Retina (tissue), 1 donor: ENCODE measurements around the gene NOL4L.

Experiments used
- DNase-seq: peaks from one replicate; pipeline ENCODE4 v3.0.0-alpha.2; 2016

NOL4L gene

GRCh38 chr20:32575227-32575581 is 9.9 kb downstream of the NOL4L start:
- no peak for DNase-seq

- no peak for DNase-seq
These were observed 10.6 kb downstream of the NOL4L start for GRCh38 chr20:32574296-32575226.

DNA sequence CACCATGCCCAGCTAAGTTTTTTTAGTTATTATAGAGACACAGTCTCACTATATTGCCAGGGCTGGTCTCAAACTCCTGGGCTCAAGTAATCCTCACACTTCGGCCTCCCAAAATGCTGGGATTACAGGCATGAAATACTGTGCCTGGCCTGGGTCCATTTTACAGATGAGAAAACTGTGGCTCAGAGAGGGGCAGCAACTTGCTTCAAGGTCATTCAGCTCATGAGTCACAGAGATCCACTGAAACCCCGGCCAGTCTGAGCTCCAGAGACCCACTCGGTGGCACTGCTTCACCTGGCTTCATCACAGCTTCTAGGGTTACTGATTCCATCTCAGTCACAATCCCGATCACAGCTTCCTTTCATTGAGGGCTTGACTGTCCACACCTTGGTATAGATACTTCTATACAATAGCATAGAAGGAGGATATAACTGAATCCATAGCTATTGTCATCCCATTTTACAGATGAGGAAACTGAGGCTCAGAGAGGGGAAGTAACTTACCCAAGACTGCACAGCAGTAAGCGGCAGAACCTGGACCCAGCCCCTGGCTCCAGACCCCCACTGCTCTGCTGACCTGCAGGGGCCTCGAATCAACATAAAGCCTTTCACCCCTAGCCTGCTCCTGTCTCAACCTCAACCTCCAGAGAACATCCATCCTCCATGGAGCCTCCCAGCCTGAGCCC is 11.8 kb downstream of the NOL4L start:
- no peak for DNase-seq

- DNase-seq, result no peak
These were observed 12.7 kb downstream of the NOL4L start for GRCh38 chr20:32572271-32572968.

DNA sequence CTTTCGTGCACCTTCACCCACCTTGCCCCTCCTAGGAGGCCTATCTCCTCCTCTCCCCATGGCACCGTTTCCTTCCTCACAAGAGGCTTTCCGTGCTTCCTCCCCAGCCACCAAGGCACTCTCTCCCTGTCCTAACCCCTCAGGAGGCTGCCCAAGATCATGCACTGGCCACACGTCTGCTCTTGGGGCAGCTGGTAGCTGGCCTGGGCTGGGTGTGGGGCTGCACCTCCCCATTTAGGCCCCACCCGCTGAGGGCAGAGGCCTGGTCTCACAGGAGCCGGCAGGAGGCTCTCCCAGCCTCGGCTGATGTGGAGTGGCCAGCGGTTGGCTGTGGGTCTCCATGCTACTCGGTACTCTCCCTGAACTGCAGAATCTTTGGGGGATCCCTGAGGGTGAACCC is 13.6 kb downstream of the NOL4L start:
- no peak for DNase-seq

DNA sequence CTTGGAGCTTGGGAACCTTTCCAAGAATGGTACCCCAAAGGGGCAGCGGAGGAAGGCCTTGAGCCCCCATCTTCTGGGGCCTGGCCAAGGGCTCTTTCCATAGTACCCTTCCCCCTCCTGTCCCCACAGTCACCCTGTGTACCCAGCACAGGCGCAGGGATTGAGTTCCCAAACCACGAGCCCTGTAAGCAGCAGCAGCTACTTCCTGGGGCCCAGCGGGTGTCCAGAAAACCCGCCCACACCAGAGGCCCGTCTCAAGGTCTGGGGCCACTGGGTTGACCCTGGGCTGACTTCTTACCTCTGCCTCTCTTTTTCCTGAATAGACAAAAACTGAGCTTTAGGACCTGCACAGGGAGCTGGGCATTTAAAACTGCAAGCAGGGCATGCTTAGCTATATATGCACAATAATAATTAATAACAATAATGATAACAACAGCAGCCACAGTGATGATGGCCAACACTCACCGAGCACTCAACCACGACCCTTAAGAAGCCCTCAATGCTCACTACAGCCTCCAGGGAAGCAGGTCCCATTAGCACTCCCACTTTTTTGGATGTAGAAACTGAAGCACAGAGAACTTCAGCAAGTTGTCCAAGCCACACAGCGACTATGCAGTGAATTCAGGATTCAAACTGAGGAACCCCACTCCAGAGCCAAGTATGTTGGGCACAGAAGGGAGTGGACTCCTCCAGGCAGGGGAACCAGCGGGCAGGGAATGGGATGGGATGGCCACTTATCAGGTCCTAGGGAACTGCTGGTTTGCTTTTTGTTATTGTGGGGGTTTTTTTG is 14.5 kb downstream of the NOL4L start:
- DNase-seq, result no peak

DNA sequence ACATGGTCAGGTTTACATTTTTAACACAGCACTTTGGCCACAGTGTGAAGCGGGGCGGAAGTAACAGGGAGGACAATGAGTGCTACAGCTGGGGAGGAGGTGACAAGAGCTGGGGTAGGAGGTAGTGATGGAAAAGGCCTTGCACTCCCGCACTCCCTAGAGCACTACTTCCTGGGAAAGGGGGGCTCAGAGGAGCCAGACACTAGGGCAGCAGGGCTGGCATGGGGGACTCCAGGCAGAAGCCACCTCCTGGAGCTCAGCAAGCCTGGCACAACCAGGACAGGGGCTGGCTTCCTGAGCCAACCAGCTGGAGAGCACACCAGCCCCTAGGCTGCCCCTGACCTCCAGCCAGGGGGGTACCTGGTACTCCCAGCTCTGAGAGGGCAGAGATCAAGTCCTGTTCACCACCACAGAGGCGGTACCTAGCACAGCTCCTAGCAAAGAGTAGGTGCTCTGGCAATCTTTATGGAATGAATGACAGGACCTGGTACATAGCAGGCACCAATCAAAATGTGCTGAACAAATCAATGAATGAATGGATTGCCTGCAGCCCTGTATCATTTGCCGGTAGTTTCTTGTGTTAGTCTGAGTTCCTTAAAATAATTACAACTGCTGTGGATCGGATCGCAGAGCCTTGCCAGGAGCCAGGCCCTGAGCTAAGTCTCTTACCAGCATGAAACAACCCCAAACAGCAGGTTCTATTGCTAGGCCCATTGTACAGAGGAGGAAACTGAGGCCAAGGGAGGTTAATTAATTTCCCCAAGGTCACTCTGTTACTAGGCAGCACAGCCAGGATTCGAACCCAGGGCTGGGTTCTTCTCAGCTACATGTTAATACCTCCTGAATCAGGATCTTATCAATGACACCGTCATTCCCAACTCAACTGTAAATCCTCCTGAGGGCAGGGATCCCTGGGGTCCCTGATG is 15.5 kb downstream of the NOL4L start:
- DNase-seq, result no peak

GRCh38 chr20:32569018-32569379 is 16.1 kb downstream of the NOL4L start:
- DNase-seq, result no peak

DNA sequence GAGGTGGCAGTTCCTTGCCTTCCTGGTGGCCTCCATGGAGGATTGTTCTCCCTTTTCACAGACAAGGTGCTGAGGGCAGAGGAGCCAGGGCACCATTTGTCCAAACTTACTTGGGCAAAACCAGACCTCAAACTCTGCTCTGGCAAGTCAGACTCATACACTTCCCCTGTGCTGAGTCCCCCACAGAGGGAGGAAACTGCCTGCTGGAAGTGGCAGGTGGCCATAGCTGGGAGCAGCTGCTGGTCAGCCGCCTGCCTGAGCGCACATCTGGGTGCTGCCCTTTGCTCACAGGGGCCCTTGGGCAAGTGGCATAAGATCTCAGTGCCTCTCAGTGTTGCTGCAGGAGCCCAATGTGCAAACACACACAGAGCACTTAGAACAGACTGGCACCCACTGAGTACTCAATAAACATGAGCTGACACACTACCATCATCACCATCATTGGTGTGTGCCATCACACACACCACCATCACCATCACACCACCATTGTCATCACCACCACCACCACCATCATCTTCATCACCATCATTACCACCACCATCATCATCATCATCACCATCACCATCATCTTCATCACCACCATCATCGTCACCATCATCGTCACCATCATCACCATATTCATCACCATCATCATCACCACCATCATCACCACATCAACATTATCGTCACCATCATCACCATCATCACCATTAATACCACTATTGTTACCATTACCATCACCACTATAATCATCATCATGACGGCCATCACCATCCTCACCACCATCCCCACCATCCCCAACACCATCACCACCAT is 17.6 kb downstream of the NOL4L start:
- DNase-seq, result no peak

DNA sequence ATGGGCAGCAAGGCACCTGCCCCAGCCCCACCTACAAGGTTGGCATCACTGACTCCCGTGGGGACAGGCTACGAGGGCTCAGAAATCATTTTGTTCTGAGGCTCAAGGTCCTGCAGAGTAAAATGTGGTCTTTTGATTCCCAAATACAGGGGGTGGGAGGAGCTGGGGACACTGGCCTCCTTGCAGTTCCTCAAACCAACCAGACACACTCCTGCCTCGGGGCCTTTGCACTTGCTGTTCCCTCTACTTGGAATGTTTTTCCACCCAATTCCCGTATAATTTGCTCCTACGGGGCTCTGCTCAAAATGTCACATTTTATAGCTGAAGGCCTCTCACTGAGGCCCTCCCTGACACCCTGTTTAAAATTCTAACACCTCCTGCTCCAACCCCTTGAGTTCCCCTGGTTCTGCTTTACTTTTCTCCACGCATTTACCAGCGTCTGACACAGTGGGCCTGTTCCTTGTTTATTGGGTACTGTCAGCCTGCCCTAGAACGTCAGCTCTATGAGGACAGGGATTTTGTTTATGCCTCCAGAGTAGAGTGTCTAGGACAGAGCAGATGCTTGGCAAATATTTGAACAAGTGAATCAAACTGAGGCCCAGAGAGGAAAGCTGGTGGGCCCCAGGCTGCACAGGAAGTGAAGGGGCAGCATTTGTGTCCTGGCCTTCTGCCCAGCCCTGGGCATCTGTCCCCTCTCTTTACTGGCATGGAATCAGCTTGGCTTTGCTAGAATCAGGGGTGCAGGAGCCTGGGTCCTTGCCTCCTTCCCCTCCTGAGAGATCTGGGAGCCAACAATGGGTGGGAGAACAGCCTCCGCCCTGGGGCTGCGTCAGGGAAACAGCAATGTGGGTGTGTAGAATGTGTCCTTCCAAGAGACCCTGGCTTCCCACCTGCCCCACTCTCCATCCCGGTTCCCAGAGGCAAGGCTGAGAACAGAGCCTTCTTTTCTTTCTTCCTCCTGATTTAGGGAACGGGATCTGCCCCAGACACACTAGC is 18.5 kb downstream of the NOL4L start:
- DNase-seq, result no peak

- no peak for DNase-seq
These were observed 19.4 kb downstream of the NOL4L start for GRCh38 chr20:32565735-32566032.

DNA sequence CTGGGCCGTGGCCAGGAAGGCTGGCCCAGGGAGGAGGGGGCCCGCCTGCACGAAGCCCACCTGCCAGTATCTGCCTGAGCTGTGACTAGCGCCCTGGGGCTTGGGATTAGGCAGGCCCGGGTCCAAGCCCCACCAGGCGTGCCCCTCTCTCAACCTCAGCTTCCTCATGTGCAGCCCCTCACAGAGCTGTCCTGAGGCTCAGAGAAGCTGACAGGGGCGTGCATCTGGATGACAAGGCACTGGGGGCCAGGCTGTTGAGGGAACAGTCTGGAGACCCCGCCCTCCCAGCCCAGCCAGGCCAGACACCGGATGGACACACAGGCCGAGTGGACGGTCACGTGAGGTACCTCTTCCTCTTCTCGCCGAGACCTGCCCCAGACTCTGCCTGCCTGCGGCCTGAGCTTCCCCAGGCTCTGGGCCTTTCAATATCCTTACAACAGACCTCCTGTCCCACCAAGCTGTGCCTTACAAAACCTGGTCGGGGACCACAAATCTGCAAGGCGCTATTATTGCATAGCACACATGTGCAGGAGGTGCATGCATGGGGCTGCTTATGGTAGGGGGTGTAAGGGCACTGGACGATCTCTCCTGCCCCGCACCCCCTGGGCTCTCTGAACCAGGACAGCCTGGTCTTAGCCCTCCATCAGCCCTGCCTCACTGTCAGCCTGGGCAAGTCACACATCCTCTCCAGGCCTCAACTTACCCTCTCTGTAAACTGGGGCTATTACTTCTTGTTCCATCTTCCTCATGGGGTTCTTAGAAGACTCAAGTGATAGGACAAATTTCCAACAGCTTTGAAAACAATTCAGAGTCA is 20.0 kb downstream of the NOL4L start:
- no peak for DNase-seq

DNA sequence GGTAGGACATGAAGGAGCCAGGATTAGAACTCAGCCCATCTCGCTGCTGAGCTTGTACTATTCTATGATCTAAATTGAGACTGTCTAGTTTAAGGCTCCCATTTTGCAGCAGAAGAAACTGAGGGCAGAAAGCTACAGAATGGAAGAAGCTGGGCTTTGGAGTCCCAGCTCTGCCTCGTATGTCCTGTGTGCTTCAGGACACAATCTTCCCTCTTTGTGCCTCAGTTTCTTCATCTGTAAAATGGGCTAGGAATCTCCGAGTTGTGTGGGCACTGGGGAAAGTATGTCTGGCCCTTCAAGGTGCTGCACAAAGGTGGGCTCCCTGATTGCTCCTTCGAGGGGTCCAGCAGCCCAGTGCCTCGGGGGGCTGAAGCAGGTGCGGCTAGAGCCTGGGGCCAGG is 20.7 kb downstream of the NOL4L start:
- DNase-seq, result no peak

DNA sequence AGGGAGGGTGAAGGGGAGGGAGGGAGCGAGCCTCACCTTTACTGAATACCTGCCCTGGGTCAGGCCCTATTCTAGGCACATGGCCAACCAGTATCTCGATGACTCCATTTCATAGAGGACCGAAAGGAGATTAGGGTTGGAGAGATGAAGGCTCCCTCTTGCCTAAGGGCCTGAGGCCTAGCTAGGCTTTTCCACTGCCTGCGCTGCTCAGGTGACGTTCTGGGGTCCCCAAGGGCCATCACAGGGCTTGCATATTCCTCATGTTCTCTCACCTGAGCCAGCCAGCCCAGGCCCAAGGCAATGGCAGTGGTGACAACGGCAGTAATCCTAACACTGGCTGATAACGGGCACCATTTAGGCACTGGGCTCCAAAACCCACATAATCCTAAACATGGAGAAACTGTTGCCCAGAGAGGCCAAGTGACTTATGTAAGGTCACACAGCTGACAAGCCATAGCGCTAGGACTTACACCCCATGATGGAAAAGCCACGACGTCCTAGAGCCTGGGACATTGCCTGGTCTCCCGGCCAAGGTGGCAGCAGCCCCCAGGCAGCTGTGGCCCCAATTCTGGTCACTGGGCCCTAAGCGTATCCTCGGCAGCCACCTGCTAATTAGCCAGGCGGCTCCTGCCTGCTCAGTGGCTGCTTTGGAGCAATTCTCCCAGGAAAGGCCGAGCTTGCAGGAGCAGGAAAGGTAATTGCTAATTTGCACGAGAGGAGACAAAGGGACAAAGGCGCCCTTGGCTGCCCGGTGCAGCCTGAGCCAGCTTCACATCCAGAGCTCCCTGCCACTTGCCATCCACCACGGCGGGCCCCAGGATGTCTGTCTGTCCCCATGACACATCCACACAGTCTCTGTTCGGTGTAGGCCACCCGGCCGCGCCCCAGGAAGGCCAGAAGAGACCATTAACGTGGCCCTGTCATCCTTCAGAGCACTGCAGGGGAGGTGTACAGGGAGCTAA is 21.5 kb downstream of the NOL4L start:
- no peak for DNase-seq

DNA sequence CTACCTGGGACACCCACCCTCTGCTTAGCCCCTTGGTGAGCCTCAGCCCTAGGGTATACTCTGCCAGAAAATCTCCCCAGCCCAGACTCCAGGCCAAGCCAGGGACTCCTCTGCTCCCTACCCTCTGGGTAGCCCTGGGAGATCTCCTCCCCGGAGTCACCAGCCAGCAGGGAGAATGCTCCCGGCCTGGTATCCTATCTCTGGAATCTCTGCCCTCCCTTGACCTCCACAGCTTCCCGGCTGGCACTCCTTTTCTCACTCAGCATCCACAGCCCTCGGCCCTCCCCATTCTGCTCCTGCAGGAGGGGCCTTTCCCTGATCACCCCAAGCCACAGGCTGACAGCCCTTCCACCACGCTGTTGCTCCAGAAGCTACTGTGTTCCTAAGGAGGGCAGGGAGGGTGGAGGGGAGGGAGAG is 22.6 kb downstream of the NOL4L start:
- DNase-seq, result no peak

DNA sequence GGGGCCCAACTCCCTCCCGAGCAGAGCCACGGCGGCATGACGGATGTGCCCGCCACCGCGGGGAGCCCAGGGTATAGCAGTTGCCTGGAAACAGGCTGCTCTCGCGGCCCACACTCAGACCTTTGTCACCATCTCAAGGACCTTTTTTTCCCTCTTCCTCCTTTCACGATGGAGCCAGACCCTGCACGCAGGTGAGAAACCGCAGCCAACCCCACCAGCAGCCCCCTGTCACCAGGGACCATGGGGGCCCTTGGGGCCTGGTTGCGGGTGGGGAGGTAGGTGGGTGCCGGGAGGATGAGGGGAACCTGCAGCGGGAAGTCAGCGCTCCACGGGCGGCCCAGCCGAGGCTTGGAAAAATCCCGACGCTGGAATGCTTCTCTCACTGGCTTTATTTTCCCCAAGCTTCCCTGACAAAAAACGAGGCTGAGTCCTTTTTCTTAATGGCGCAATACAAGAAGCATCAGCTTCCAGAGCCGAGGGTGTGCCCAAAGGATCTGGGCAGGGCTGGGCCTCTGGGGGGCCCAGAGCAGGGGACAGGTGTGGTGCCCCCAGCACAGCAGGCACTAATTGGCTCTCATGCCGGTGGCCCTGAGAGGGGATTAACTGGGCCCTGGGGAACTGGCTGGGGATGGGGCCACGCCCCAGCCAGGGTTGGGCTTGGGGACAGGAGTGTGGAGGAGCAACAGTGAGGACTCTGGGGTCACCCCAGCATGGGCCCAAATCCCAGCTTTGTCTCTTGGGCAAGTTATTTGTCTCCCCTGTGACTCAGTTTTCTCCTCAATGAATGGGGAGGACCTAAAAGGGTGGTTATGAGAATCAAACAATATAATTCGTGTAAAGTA is 23.9 kb downstream of the NOL4L start:
- DNase-seq, result peak; percentile 67

- no peak for DNase-seq
These were observed 24.6 kb downstream of the NOL4L start for GRCh38 chr20:32560482-32560988.
